Fibroblast of the conjunctiva (primary cell): Measurements from ENCODE around the gene SPEN.
"Not testable (repeated sequence)": the region's sequence is repeated elsewhere in the genome, so short reads cannot be mapped to it uniquely, and the experiment has no call there.

Experiments used
- DNase-seq: peaks from one replicate; pipeline ENCODE4 v3.0.0-alpha.2; 2010; ENCODE audit warnings: low read depth

The SPEN gene

DNA sequence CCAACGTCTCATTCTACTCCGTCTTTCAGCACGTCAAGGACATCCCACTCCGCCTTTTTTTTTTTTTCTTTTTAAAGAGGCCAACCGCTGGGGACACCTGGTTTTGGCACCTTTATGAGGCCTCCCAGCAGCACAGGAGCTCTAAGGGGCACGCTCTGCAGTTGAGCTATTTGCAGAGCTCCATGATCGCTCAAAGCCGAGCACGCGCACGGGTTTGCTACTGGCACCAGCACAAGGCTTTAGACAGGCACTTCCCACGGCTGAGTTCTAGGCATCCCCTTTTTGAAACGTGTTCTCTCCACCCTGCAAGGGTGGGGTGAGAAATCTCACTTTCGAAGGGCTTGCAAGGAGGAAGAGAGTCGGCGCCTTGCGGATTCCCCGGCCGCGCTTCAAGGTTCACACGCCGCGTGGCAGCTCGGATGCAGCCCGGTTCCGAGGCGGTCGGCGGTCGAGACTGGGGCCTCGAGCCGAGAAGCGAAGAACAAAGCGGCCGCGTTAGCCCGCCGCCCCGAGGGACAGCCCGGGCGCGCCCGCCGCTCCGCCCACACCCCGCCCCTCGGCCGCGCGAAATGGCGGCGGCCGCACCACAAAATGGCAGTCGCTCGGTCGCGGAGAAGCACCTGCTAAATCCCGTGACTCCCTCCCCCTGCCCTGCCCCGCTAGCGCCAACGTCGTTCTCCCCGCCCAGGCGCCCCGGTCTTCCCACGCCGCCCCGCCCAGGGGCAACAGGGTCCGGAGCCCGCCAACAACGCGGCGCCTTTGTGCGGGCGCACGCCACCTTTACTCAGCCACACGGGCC lies 12.9 kb upstream of the SPEN start:
- DNase-seq = peak; percentile 88

DNA sequence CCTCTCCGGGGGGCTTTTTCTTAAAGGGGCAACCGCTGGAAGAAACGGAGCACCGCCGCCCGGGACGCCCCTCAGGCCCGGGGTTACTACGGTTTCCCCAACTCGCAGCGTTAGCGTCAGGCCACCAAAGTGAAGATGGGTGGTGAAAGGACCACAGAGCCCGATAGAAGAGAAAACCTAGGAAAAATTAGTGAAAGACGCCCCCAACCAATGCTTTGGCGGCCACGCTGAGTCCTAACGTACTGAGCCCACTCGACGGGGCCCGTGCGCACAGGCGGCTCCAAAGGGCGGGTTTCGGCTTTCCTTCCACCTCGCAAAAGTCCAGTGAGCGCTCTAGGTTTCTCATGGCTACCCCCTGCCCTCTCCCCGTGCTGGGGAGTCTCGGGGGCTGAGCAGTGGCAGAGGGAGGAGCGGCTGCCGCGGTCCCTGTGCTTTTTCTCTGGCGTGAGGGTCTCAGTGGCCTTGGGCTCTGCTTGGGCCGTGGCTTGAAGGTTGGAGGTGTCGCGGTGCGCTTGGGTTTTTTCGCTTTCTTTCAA lies 12.2 kb upstream of the SPEN start:
- no peak for DNase-seq

DNA sequence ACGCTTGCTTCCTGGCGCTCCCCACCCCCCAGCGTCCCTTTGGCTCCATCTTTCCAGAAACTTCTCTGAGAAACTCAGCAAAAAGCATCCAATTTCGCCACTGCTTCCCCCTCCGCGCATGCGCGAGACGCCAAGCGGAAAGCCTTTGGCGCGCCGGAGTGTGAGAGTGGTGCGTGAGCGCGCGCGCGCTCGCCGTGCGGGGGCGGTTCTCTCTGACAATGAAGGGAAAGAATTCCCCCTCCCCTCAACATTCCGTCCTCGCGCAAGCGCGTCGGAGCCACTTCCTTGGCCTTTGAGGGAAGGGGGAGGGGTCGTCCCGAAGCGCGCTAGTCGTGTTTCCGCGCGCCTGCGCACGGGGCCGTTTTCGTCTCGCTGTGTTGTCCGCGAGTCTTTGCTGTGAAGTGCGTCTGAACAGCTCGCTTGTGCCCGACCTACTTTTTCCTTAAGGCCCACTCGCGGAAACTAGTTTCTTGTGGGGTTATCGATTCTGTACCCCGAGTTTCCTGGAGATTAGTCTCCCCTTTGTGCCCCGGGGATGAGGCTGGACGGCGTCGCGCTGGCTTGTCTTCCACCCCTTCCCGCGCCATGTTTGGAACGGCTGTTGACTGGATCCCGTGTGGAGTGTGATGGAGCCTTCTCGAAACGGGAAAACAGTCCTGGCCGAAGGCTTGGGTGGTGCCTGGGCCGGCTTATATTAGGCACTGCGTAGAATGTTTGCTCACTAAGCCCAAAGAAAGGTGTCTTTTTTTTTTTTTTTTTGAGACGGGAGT lies 11.6 kb upstream of the SPEN start:
- DNase-seq = peak; percentile 99

DNA sequence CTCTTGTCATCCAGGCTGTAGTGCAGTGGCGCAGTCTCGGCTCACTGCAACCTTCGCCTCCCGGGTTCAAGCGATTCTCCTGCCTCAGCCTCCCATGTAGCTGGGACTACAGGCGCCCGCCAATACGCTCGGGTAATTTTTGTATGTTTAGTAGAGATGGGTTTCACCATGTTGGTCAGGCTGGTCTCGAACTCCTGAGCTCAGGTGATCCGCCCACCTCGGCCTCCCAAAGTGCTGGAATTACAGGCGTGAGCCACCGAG lies 11.1 kb upstream of the SPEN start:
- DNase-seq = not testable (repeated sequence)

DNA sequence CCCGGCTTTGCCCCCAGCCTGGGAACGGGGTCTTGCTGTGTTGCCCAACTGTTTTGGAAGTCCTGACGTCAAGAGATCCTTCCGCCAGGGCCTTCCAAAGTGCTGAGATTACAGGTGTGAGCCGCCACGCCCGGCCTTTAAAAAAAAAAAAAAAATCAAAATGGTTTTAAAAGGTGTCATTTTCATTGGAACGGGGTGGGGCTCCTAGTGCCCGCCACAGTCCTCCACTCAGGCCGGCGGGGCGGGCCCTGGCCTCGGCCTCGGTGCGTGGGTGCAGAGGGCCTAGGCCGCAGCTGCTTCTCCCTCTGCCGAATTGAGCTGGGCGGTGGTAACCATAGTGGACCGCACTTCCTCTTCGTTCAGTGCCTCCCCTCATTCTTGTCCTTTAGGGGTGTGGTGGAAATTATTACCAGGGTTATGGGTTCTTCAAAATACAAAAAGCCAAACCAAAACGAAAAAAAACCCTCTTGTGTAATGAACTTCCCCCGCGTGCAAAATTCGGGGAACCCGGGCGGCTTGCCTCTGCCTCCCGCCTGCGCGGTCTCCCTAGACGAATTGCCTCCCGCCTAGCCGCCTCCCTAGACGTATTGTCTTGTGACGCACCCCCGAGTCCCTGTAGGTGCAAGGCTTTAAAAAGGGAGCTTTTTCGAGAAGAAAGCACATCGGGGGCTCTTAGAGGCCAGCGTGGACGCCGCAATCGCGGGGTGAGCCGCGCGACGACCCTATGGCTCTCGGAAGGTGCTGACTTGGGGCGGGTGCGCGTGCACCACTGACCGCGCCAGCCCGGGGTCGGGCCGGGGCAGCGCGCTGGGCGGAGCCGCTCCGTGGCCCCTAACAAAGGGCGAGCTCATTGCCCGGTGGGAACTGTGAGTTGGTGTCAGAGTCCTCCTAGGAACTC lies 10.5 kb upstream of the SPEN start:
- no peak for DNase-seq

DNA sequence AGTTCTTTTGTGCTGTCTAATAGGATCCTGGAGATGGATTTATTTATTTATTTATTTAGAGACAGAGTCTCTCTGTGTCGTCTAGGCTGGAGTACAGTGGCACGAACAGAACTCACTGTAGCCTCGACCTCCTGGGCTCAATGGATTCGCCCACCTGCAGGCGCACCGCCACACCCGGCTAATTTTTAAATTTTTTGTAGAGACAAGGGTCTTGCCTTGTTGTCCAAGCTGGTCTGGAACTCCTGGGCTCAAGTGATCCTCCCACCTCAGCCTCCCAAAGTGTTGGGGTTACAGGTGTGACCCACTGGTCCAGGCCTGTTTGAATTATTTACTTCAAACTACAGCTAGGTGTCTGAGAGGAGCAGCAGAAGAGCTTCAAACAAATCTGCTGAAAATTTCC lies 9.6 kb upstream of the SPEN start:
- DNase-seq = no peak

DNA sequence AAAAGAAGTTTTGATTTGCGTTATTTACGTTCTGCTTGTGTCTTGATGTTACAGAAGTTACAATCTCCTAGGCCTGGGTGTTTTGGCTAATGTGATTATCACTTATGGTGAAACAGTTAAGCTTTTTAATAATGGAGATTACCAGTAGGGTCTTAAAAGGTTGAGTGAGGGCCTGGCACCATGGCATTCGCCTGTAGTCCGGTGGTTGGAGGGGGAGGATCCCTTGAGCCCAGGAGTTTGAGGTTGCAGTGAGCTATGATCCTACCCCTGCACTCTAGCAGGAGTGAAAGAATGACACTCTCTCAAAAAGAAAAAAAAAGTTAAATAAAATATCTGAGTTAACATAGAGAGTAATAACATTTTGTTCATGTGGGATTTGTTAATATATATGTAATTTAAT lies 8.8 kb upstream of the SPEN start:
- no peak for DNase-seq

DNA sequence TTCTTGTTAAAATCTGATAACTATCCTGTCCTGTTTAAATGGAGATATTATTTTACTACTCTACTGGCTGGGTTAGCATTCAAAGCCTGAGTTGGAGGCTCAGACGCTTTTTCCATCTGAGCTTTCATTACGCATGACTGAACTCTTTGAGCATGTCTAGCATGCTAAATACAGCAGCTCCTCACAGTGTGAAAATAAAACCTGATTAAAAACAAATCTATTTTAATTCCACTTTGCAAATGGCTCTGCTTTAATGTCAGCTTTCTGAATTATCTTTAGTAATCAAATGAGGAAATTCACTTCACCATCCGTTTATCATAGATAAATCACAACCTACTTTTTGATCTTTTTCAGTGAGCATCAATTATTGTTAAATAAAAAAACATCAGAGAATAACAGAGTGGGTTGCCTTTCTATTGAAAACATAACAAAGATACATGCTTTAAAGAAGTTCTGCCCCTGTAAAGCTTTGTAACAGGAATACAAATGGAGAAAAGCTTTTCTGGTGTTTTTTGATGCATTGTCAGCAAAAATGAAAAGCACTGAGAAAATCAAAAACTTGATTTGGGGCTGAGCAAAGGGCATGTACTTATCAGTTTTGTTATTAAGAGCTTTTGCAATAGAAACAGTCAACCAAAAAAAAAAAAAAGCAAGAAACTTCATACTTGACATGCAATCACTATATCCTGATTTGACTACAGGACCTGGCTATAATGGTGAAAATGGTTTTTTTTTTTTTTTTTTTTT lies 3.5 kb upstream of the SPEN start:
- no peak for DNase-seq

DNA sequence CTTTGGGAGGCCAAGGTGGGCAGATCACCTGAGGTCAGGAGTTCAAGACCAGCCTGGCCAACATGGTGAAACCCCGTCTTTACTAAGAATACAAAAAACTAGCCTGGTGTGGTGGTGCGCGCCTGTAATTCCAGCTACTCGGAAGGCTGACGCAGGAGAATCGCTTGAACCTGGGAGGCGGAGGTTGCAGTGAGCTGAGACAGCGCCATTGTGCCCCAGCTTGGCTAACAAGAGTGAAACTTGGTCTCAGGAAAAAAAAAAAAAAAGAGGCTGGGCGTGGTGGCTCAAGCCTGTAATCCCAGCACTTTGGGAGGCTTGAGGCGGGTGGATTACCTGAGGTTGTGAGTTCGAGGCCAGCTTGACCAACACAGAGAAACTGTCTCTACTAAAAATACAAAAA lies 1.5 kb upstream of the SPEN start:
- not testable (repeated sequence) for DNase-seq

DNA sequence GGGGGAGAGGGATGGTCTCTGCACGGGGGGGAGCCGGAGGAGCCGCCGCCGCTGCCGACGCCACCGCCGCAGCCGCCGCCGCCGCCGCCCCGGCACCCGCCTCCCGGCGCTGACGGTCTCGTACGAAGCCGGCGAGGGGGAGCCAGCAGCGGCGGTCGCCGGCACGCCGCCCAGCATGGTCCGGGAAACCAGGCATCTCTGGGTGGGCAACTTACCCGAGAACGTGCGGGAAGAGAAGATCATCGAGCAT lies 311 bp downstream of the SPEN start:
- no peak for DNase-seq

DNA sequence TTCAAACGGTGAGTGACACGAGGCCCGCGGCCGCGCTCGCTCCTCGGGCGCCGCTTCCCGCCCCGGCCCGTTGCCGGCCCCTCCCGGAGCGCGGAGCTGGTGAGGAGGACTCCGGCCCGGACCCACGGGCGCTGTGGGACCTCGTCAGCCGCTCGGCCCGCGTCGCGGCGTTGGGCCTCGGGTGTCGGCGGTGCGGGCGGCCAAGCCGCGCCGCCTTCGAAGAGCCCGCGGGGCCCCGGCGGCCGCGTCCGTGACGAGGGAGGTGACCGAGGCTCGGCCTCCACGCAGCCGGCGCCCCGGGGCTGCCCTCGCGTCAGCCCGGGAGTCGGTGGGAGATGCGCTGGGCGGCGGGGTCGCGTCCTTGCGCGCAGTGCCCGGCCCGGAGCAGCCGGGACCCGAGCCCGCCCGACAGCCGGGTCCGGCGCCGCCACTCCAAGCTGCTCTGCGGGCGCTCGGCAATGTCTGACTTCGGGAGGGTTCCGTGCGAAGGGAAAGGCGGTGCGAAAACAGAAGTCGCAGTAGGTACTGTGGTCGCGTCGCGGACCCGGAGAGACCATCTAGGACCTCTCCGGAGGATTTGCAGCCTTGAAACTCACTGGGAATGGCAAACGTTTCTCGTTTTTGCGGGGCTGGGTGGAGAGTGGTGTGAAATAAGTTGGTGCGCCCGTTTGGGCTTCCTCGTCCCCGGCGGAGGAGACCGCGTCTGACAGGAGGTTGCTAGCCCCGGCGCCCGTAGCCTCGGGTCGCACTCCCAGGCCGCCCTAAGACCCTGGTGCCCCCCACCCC lies 829 bp downstream of the SPEN start:
- DNase-seq = no peak

DNA sequence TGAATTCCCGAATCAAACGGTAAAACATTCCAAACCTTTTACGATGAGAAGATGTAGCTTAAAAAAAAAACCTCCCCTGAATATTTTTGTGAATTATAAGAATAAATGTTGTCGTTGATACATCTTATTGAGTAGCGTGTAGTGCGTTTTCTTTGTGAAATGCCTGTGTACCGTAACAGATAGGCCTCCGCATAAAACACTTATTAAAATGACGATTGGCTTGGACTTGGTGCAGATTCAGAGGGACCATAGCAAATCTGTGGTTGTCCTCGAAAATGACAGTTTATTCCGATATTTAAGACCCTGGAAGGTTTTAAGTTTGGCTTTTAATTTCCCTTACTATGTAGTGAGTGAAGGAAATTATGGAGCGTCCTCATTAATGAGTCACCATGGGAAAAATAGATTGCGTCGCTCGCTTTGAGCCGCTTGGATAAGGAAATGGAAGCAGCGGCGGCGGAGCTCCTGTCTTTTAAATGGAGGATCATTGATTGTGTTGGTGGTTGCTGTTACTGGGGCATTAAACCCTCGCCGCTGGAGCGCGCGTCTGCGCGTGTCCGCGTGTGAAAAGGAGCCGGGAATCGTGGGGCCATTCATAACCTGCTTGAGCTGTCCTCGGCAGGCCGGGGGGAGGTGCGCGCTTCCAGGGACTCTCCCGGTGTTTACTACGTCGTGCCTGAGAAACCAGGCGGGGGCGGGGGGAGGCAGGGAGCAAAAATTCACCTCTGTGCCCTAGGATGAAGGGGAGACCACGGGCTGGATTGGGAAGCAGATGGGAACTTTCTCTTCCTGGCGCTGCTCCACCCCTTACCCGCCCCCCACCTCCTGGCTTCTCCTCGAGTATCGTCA lies 1.6 kb downstream of the SPEN start:
- DNase-seq = peak; percentile 44

DNA sequence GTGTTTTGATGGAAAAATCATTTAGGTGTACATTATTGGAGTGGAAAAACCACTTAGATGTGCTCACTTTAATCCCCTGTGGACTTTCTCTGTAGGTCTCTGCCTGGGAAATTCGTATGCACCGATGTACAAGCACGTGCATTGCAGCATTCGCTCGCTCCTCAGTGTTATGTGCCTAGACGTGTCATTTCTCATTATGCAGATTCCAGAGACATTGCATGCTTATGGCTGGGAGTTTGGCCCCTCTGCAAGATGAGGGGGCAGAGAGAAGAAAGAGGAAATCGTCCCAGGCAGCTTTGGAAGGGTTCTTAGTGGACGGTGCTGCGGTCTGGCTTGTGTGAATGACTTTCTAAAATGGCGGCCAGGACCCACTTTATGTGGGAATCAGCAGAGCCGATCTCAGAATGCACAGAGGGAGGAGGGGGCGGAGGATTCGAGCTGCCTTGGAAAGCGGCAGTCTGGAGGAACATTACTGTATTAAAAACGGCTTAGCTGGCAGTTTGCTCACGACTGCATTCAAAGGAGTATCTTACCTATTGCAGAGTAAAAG lies 2.3 kb downstream of the SPEN start:
- no peak for DNase-seq

DNA sequence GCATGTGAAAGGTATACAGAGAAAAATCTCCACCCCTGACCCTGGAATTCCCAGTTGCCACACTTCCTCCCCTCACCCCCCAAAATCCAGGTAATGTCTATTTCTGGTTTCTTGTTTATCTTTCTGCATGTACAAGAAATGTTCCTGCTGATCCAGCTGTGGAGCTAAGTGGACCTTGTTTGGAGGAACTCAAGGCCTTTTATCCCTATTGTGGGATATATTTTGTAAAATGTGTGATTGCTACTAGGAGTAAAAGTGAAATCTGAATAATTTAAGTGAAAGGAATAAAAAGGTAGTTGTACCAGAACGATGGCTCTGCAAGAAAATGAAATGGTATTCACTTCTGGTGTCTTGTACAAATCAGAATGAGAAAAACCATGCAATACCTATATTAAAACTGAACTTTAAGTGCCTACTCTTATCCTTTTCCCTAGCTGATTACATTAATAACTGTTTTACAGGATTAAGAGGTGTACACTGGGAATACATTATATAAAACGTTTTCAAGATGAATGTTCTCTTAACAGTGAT lies 3.0 kb downstream of the SPEN start:
- no peak for DNase-seq

DNA sequence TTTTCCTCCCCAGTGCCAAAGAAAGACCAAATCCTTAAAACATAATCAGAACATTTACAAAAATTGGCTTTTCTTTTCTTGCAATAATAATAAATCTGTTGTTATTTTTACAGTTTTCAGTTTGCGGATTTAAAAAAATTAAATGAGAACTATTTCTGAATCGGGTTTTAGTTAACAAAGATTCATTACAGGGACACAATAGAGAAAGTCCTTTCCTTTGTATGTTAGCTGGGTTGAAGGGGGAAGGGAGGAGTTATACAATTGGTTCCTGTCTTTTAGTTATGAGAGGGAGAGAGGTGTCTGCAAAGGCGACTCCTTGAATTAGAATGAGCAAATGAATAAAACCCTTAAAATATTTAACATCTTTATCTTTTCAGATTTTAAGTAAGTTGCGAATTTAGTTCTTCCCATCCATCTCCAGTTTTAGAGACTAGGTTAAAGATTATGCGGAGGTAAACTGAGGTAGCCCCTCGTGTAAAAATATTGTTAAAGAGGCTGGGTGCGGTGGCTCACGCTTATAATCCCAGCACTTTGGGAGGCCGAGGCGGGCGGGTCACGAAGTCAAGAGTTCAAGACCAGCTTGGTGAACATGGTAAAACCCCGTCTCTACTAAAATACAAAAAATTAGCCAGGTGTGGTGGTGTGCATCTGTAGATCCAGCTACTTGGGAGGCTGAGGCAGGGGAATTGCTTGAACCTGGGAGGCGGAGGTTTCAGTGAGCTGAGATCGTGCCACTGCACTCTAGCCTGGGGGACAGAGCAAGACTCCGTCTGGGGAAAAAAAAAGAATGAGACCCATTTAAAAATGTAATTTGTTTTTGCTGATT lies 3.9 kb downstream of the SPEN start:
- DNase-seq = no peak

DNA sequence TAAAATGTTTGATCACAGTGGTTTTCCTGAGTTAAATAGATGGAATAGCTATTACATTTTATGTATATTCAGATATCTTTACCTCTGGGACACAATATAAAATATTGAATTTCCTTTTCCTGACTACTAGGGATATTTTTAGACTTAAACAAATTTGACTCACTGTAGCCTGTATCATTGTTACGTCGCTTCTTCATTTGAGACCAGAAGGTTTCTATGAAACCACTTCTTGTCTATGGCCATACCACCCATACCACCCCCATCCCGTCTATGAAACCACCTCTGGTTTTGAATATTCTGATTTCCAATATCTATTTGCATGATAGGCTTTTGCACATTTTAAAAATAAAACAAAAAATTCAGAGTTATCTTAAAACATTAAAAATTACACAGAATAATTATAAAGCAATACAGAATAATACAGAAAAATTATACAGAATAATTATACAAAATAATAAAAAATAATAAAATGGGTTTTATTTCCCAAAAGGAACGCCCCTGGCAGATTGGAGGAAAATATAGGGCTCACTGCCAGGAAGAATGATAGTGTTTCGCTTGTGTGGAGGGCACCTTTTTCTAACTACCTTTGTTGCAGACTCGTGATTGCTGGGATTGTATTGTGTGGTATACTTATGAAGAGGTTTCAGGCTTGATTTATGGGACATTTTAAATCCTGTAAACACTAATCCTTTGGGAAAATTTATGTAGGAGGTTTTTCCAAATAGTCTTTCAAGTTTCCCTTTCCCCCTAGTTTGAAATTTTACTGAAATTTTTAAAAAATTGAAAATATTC lies 4.7 kb downstream of the SPEN start:
- DNase-seq = no peak

DNA sequence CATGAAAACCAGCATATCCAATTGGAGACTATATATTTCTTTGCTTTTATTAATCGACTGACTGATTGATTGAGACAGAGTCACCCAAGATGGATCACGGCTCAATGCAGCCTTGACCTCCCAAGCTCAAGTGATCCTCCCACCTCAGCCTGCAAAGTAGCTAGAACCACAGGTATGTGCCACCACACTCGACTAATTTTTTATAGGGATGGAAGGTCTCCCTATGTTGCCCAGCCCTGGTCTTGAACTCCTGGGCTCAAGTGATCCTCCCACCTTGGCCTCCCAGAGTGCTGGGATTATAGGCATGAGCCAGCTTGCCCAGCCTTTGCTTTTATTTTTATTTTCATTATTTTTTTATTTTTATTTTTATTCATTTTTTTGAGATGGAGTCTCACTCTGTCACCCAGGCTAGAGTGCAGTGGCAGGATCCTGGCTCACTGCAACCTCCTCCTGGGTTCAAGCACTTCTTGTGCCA lies 5.4 kb downstream of the SPEN start:
- DNase-seq = no peak

DNA sequence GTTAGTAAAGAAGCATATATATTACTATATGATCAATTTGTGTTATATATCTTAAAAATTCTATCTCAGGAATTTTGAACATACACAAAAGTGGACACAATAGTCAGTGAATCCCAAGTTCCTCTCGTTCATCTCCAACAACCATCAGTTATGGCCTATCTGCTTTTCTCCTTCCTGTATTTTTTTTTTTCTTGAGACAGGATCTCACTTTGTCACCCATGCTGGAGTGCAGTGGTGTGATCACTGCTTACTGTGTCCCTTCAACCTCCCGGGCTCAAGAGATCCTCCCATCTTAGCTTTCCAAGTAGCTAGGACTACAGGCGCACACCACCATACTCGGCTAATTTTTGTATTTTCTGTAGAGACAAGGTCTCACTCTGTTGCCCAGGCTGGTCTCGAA lies 9.4 kb downstream of the SPEN start:
- no peak for DNase-seq
